ENCODE results near the gene SRRT. TPM values are rescaled to one million over a fixed set of nuclear protein-coding genes. Genes with fewer than 3 reads are reported as not detected.

Gene SRRT
- total and polyA plus RNA-seq, 10 of the 15 experiments (the other 5 are each of a cell fraction or from before 2014, with no cell fraction given) = 11.1 to 254 (median 111) TPM

DNA sequence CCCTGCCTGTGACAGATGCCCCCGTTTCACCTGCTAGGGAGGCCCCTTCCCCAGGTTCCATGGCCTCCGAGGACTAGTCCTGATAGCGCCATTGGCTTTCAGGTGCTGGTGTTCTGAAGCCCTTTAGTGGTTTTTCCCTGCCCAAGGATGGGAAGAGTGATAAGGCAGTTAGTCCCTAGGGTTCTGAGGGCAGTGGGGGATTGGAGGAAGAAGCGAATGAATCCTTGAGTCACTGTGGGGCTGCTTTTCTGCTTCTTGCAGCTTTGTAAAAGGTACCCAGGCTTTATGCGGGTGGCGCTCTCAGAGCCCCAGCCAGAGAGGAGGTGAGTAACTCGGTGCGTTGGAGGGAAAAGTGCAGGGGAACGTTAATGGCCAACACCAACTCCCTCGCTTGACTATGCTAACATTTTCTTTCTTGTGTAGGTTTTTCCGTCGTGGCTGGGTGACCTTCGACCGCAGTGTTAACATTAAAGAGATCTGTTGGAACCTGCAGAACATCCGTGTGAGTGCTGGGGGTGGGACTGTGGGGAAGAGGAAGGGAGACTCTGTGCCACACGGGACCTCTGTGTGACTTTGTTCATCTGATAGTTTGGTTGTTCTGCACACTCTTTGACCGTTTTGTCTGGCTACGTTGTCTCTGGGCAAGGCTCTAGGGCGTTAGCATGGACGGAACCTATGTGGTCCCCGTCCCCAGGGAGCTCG is 10.7 kb downstream of the SRRT start:
- Histone ChIP-seq H3K9ac (ENCODE audit: control insufficient read depth, insufficient read depth, low read length) (no peak overlapping the region), H3K27me3 (replicated peaks in 1 of 2; ENCODE audit: control insufficient read depth in 2 of 2, insufficient read depth in 2 of 2, low read length in 1 of 2) (no peaks in the 10 kb centered on the region), H3K9me3 (replicated peaks; ENCODE audit: control insufficient read depth, insufficient read depth, low read length) (no peaks in the 10 kb centered on the region), H3K4me1 (ENCODE audit: control insufficient read depth, insufficient read depth, low read length) (peaks cover 23% of the 10 kb centered on the region), H3K27ac (ENCODE audit: control insufficient read depth, insufficient read depth) (no peak overlapping the region), H3K4me3 (no peak overlapping the region), H4K20me1 (ENCODE audit: control insufficient read depth, insufficient read depth) (no peaks in the 10 kb centered on the region; the same call in 1 of the 2 replicates), H3K79me2 (ENCODE audit: control insufficient read depth, insufficient read depth, low read length) (peaks cover 27% of the 10 kb centered on the region), H3K4me2 (ENCODE audit: control insufficient read depth, insufficient read depth) (no peak overlapping the region; the same call in 1 of the 2 replicates), H3K36me3 (ENCODE audit: control insufficient read depth in 2 of 2, insufficient read depth in 2 of 2, low read length in 1 of 2) (peaks cover 35 to 60% of the 10 kb centered on the region in 2 experiments), H2AFZ (ENCODE audit: control insufficient read depth, low read depth, low read length) (no peak overlapping the region)
- no TSS peak for BruUV-seq (replicated peaks)
- POLR2A ChIA-PET = interaction anchor here (0.5 to 6.7 kb wide), 2 partner anchors 10 to 14 kb away, joined by 6 to 131 read pairs; partner anchors contain the start of gene SRRT
- RAD21 ChIA-PET (ENCODE audit: unreplicated experiment) = no interaction called here
- in situ Hi-C loops (cut with MboI) (no loop called here), intact Hi-C loops (cut with micrococcal nuclease; ENCODE audit: unreplicated experiment) (no loop called here)
- ATAC-seq = no peak
- SMC1A ChIA-PET (ENCODE audit: uncharacterized antibody, unreplicated experiment) = interaction anchor here (4.4 kb wide), 1 partner anchor 8 kb away, joined by 33 read pairs; no protein-coding TSS in a partner anchor
- CTCF ChIA-PET = interaction anchor here (0.8 kb wide), 1 partner anchor 359 kb away, joined by 3 read pairs; no protein-coding TSS in a partner anchor
- TF ChIP-seq NFXL1 (IDR thresholded peaks at IDR 0.05; ENCODE audit: borderline replicate concordance) = no peak
- TF ChIP-seq RB1 (IDR thresholded peaks at IDR 0.05; ENCODE audit: borderline replicate concordance) = no peak
- no peak for TF ChIP-seq CBX5 (IDR thresholded peaks at IDR 0.05; ENCODE audit: low read depth)
- no peak for TF ChIP-seq IKZF2 (IDR thresholded peaks at IDR 0.05)
- no peak for TF ChIP-seq ZNF622 (IDR thresholded peaks at IDR 0.05)
- no peak for TF ChIP-seq PAX8 (IDR thresholded peaks at IDR 0.05)
- no peak for TF ChIP-seq SUZ12 (IDR thresholded peaks at IDR 0.05; ENCODE audit: unreplicated experiment)
- TF ChIP-seq MXI1 (IDR thresholded peaks at IDR 0.05; ENCODE audit: low read depth, low read length) = no peak
- TF ChIP-seq, protein P1, sequence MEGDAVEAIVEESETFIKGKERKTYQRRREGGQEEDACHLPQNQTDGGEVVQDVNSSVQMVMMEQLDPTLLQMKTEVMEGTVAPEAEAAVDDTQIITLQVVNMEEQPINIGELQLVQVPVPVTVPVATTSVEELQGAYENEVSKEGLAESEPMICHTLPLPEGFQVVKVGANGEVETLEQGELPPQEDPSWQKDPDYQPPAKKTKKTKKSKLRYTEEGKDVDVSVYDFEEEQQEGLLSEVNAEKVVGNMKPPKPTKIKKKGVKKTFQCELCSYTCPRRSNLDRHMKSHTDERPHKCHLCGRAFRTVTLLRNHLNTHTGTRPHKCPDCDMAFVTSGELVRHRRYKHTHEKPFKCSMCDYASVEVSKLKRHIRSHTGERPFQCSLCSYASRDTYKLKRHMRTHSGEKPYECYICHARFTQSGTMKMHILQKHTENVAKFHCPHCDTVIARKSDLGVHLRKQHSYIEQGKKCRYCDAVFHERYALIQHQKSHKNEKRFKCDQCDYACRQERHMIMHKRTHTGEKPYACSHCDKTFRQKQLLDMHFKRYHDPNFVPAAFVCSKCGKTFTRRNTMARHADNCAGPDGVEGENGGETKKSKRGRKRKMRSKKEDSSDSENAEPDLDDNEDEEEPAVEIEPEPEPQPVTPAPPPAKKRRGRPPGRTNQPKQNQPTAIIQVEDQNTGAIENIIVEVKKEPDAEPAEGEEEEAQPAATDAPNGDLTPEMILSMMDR (IDR thresholded peaks at IDR 0.05 in 2 of 3, conservative IDR thresholded peaks at IDR 0.05 in 1 of 3; ENCODE audit: control insufficient read depth in 2 of 3, extremely low read depth in 1 of 3, insufficient read depth in 1 of 3, low read depth in 3 of 3, low read length in 3 of 3) = no peak
- TF ChIP-seq YBX1 (IDR thresholded peaks at IDR 0.05) = no peak
- no peak for TF ChIP-seq SMC3 (IDR thresholded peaks at IDR 0.05; ENCODE audit: borderline replicate concordance, low read length)
- TF ChIP-seq LARP7 (IDR thresholded peaks at IDR 0.05) = no peak
- 94% methylated on average over 22 of the region's 22 CpGs for WGBS (ENCODE audit: insufficient coverage, insufficient replicate concordance, low lambda C conversion rate, missing lambda C conversion rate)
- DNase-seq (ENCODE audit: low read depth, low spot score) = no peak
- FAIRE-seq = no peak
